HepG2 (cell line): ENCODE results near the gene MSMP. TPM values are rescaled to one million over a fixed set of nuclear protein-coding genes. Genes with fewer than 3 reads are reported as not detected.
A peak's percentile ranks its signal among the peaks of the same experiment; 100 is the strongest.

Source experiments
- CBFB ChIP-seq: sonication (generic); formaldehyde crosslinking; IDR thresholded peaks from 2 replicates; pipeline ENCODE4 v1.4.0; 2020; ENCODE audit warnings: missing genetic modification reagents
- FOXM1 ChIP-seq: sonication (generic); formaldehyde crosslinking; IDR thresholded peaks from 2 replicates; pipeline ENCODE4 v1.5.0; 2020; ENCODE audit warnings: missing genetic modification reagents
- RFX1 ChIP-seq: fragments of 450-650 bp; IDR thresholded peaks from 2 replicates; pipeline ENCODE4 v1.6.1; 2017
- SAP130 ChIP-seq: IDR thresholded peaks from 2 replicates; pipeline ENCODE4 v1.6.1; 2016; ENCODE audit warnings: low read depth
- SIN3A ChIP-seq: IDR thresholded peaks from 2 replicates; pipeline ENCODE4 v1.6.1; 2011; ENCODE audit warnings: low read depth, mild to moderate bottlenecking, control low read depth, low read length, borderline replicate concordance
- SKI ChIP-seq: fragments of 450-650 bp; IDR thresholded peaks from one replicate; pipeline ENCODE4 v1.6.1; 2018; ENCODE audit warnings: mild to moderate bottlenecking; ENCODE audit not compliant: partially characterized antibody
- SMARCC2 ChIP-seq: fragments of 450-650 bp; IDR thresholded peaks from 2 replicates; pipeline ENCODE4 v1.6.1; 2017; ENCODE audit warnings: antibody characterized with exemption, mild to moderate bottlenecking
- SP140L ChIP-seq: sonication (generic); formaldehyde crosslinking; IDR thresholded peaks from 2 replicates; pipeline ENCODE4 v1.4.0; 2020; ENCODE audit warnings: missing genetic modification reagents, borderline replicate concordance
- SRF ChIP-seq: IDR thresholded peaks from 2 replicates; pipeline ENCODE4 v1.6.1; 2011; ENCODE audit warnings: mild to moderate bottlenecking, low read depth, low read length, moderate library complexity
- ZNF235 ChIP-seq: sonication (generic); formaldehyde crosslinking; IDR thresholded peaks from 2 replicates; pipeline ENCODE4 v1.8.1; 2023; ENCODE audit warnings: mild to moderate bottlenecking, missing genetic modification reagents, borderline replicate concordance
- ZNF614 ChIP-seq: IDR thresholded peaks from 2 replicates; pipeline ENCODE4 v1.6.1; 2018; ENCODE audit warnings: missing biosample characterization, missing genetic modification reagents, inconsistent platforms, borderline replicate concordance
- ZNF687 ChIP-seq: sonication (generic); formaldehyde crosslinking; IDR thresholded peaks from 2 replicates; pipeline ENCODE4 v1.5.1; 2020; ENCODE audit warnings: mild to moderate bottlenecking, missing genetic modification reagents, moderate library complexity
- ZNF75D ChIP-seq: sonication (generic); formaldehyde crosslinking; IDR thresholded peaks from 2 replicates; pipeline ENCODE4 v1.8.1; 2023; ENCODE audit warnings: missing genetic modification reagents, mild to moderate bottlenecking, borderline replicate concordance
- polyA plus RNA-seq, 8 experiments: library from polyadenylated mRNA; depleted of rRNA in 3 of 8; stranded (reverse) in 7 of 8; unstranded in 1 of 8; fragments of >200 nt; fragmentation: Illumina TruSeq in 4 of 8; extraction: Trizol in 4 of 8; gene quantifications; 2 replicates each; pipeline versions ENCODE4 v1.2.1 to v1.2.3, GENCODE V29; 2011 to 2016; ENCODE audit warnings: low read depth in 4 of 8, missing spikeins in 1 of 8, mixed read lengths in 1 of 8; ENCODE audit not compliant: insufficient read depth in 1 of 8
- total RNA-seq, 5 experiments: library from RNA; depleted of rRNA; stranded (reverse); fragments of >200 nt; fragmentation: Illumina TruSeq; extraction: Trizol; gene quantifications; 2 replicates each; pipeline ENCODE4 v1.2.3, GENCODE V29; 2016; ENCODE audit warnings: low read depth in 1 of 5
- TF ChIP-seq, protein P1 (sequence below): IDR thresholded peaks from 2 replicates; pipeline ENCODE4 v1.6.1; 2012; ENCODE audit warnings: low read length, improper control_type of control experiment
- TF ChIP-seq, protein P2 (sequence below): sonication (generic); formaldehyde crosslinking; IDR thresholded peaks from 2 replicates; pipeline ENCODE4 v1.4.0; 2020; ENCODE audit warnings: mild to moderate bottlenecking, missing genetic modification reagents, borderline replicate concordance
- TF ChIP-seq, protein P3 (sequence below): IDR thresholded peaks from 2 replicates; pipeline ENCODE4 v1.6.1; 2012; ENCODE audit warnings: inconsistent platforms

MSMP gene
- total and polyA plus RNA-seq, 2 of the 13 experiments (the other 11 are each of a cell fraction or from before 2014, with no cell fraction given), result 0.24 to 0.46 TPM

DNA sequence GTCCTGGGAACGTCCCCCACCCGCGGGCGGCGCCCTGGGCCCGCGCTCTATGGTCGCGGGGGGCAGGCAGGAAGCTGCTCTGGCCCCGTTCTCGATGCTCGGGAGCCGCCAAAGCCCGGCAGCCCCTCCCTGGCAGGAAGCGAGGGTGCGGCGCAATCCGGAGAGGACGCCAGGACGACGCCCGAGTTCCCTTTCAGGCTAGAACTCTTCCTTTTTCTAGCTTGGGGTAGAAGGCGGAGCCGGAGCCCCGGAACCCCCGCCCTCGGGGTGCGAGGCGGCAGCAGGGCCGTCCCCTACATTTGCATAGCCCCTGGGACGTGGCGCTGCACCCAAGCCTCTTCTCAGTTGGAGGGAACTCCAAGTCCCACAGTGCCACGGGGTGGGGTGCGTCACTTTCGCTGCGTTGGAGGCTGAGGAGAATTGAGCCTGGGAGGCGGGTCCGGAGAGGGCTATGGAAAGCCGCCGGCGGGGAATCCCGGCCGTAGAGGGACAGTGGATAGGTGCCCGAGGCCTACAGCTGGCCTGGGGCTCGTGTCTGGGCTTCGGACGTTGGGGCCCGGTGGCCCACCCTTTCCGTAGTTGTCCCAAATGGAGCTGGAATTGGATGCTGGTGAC, 21.8 kb downstream of the MSMP start, which contains the start of the genes CREB3 and TLN1 (continued):
- TF ChIP-seq, protein P1, sequence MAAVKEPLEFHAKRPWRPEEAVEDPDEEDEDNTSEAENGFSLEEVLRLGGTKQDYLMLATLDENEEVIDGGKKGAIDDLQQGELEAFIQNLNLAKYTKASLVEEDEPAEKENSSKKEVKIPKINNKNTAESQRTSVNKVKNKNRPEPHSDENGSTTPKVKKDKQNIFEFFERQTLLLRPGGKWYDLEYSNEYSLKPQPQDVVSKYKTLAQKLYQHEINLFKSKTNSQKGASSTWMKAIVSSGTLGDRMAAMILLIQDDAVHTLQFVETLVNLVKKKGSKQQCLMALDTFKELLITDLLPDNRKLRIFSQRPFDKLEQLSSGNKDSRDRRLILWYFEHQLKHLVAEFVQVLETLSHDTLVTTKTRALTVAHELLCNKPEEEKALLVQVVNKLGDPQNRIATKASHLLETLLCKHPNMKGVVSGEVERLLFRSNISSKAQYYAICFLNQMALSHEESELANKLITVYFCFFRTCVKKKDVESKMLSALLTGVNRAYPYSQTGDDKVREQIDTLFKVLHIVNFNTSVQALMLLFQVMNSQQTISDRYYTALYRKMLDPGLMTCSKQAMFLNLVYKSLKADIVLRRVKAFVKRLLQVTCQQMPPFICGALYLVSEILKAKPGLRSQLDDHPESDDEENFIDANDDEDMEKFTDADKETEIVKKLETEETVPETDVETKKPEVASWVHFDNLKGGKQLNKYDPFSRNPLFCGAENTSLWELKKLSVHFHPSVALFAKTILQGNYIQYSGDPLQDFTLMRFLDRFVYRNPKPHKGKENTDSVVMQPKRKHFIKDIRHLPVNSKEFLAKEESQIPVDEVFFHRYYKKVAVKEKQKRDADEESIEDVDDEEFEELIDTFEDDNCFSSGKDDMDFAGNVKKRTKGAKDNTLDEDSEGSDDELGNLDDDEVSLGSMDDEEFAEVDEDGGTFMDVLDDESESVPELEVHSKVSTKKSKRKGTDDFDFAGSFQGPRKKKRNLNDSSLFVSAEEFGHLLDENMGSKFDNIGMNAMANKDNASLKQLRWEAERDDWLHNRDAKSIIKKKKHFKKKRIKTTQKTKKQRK, result no peak
- TF ChIP-seq SP140L (CRISPR knock-in tag) (no peak), CBFB (CRISPR knock-in tag) (peak; percentile 81), SAP130 (peak; percentile 96), ZNF75D (CRISPR knock-in tag) (no peak), SMARCC2 (no peak), SKI (peak; percentile 55), ZNF687 (peak; percentile 89), ZNF235 (no peak), RFX1 (no peak), SIN3A (peak; percentile 12; the same call in 1 of the 2 replicates), FOXM1 (CRISPR knock-in tag) (0 out of 2 replicates have a peak, but pooled peaks have one; percentile 10), SRF (0 out of 2 replicates have a peak, but pooled peaks have one; percentile 10), ZNF614 (CRISPR knock-in tag) (peak; percentile 61; the same call in 1 of the 2 replicates)
- TF ChIP-seq, protein P2, sequence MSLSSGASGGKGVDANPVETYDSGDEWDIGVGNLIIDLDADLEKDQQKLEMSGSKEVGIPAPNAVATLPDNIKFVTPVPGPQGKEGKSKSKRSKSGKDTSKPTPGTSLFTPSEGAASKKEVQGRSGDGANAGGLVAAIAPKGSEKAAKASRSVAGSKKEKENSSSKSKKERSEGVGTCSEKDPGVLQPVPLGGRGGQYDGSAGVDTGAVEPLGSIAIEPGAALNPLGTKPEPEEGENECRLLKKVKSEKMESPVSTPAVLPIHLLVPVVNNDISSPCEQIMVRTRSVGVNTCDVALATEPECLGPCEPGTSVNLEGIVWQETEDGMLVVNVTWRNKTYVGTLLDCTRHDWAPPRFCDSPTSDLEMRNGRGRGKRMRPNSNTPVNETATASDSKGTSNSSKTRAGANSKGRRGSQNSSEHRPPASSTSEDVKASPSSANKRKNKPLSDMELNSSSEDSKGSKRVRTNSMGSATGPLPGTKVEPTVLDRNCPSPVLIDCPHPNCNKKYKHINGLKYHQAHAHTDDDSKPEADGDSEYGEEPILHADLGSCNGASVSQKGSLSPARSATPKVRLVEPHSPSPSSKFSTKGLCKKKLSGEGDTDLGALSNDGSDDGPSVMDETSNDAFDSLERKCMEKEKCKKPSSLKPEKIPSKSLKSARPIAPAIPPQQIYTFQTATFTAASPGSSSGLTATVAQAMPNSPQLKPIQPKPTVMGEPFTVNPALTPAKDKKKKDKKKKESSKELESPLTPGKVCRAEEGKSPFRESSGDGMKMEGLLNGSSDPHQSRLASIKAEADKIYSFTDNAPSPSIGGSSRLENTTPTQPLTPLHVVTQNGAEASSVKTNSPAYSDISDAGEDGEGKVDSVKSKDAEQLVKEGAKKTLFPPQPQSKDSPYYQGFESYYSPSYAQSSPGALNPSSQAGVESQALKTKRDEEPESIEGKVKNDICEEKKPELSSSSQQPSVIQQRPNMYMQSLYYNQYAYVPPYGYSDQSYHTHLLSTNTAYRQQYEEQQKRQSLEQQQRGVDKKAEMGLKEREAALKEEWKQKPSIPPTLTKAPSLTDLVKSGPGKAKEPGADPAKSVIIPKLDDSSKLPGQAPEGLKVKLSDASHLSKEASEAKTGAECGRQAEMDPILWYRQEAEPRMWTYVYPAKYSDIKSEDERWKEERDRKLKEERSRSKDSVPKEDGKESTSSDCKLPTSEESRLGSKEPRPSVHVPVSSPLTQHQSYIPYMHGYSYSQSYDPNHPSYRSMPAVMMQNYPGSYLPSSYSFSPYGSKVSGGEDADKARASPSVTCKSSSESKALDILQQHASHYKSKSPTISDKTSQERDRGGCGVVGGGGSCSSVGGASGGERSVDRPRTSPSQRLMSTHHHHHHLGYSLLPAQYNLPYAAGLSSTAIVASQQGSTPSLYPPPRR (CRISPR knock-in tag), result no peak; the same call in none of the 2 replicates
- TF ChIP-seq, protein P3, sequence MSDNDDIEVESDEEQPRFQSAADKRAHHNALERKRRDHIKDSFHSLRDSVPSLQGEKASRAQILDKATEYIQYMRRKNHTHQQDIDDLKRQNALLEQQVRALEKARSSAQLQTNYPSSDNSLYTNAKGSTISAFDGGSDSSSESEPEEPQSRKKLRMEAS, result peak; percentile 68; the same call in 1 of the 2 replicates
